MM.1S (cell line): ENCODE data around the gene LIN9.

ENCODE experiments used
- DNase-seq: peaks from one replicate; pipeline ENCODE4 v3.0.0-alpha.2; 2015
- H2AFZ ChIP-seq: fragments of 300-600 bp; sonication (generic); 2 replicates; pipeline ENCODE4 v1.6.0; 2016; ENCODE audit warnings: antibody characterized with exemption, low read length
- H3F3A ChIP-seq: fragments of 300-600 bp; sonication (generic); 2 replicates; pipeline ENCODE4 v1.6.1; 2016; ENCODE audit warnings: mild to moderate bottlenecking, antibody characterized with exemption, low read length, moderate library complexity, mixed read lengths; ENCODE audit not compliant: insufficient read depth
- H3K27ac ChIP-seq: fragments of 300-600 bp; sonication (generic); 2 replicates; pipeline ENCODE4 v1.5.1; 2016; ENCODE audit warnings: mild to moderate bottlenecking, low read length
- H3K27me3 ChIP-seq: fragments of 300-600 bp; sonication (generic); replicated peaks from 2 replicates; pipeline ENCODE4 v1.6.0; 2016; ENCODE audit warnings: low read length; ENCODE audit not compliant: insufficient read depth
- H3K36me3 ChIP-seq: fragments of 300-600 bp; sonication (generic); replicated peaks from 2 replicates; pipeline ENCODE4 v1.6.1; 2016; ENCODE audit warnings: mild to moderate bottlenecking, low read length, mixed read lengths; ENCODE audit not compliant: insufficient read depth
- H3K4me1 ChIP-seq: fragments of 300-600 bp; sonication (generic); 2 replicates; pipeline ENCODE4 v1.6.1; 2016; ENCODE audit warnings: low read length, mixed read lengths
- H3K4me2 ChIP-seq: fragments of 300-600 bp; sonication (generic); 2 replicates; pipeline ENCODE4 v1.6.0; 2016; ENCODE audit warnings: low read depth, low read length
- H3K4me3 ChIP-seq: fragments of 300-600 bp; sonication (generic); 2 replicates; pipeline ENCODE4 v1.5.1; 2016; ENCODE audit warnings: low read length, mixed read lengths
- H3K79me2 ChIP-seq: fragments of 300-600 bp; sonication (generic); 2 replicates; pipeline ENCODE4 v1.6.1; 2016; ENCODE audit warnings: mixed run types, low read length, mixed read lengths
- H3K9ac ChIP-seq: fragments of 300-600 bp; sonication (generic); 2 replicates; pipeline ENCODE4 v1.6.1; 2016; ENCODE audit warnings: low read length, mixed read lengths
- H3K9me2 ChIP-seq: fragments of 300-600 bp; sonication (generic); replicated peaks from 2 replicates; pipeline ENCODE4 v1.6.1; 2016; ENCODE audit warnings: mild to moderate bottlenecking, low read length, mixed read lengths; ENCODE audit not compliant: insufficient read depth
- H3K9me3 ChIP-seq: fragments of 300-600 bp; sonication (generic); replicated peaks from 2 replicates; pipeline ENCODE4 v1.6.1; 2016; ENCODE audit warnings: mild to moderate bottlenecking, low read length, mixed read lengths; ENCODE audit not compliant: insufficient read depth
- H4K20me1 ChIP-seq: fragments of 300-600 bp; sonication (generic); 2 replicates; pipeline ENCODE4 v1.6.1; 2016; ENCODE audit warnings: mild to moderate bottlenecking, low read length, moderate library complexity, mixed read lengths; ENCODE audit not compliant: insufficient read depth
- EZH2 ChIP-seq: fragments of 300-600 bp; sonication (generic); optimal IDR thresholded peaks from 2 replicates; pipeline ENCODE3; 2017; ENCODE audit warnings: low read depth, mild to moderate bottlenecking, antibody characterized with exemption, low read length, mixed read lengths
- EZH2phosphoT487 ChIP-seq: fragments of 300-600 bp; sonication (generic); IDR thresholded peaks from 2 replicates; pipeline ENCODE4 v1.6.1; 2018; ENCODE audit warnings: antibody characterized with exemption, low read length
- TF ChIP-seq, protein P1 (sequence below): fragments of 300-600 bp; sonication (generic); IDR thresholded peaks from 2 replicates; pipeline ENCODE4 v1.5.1; 2016; ENCODE audit warnings: antibody characterized with exemption, low read length, mixed read lengths

LIN9 gene

DNA sequence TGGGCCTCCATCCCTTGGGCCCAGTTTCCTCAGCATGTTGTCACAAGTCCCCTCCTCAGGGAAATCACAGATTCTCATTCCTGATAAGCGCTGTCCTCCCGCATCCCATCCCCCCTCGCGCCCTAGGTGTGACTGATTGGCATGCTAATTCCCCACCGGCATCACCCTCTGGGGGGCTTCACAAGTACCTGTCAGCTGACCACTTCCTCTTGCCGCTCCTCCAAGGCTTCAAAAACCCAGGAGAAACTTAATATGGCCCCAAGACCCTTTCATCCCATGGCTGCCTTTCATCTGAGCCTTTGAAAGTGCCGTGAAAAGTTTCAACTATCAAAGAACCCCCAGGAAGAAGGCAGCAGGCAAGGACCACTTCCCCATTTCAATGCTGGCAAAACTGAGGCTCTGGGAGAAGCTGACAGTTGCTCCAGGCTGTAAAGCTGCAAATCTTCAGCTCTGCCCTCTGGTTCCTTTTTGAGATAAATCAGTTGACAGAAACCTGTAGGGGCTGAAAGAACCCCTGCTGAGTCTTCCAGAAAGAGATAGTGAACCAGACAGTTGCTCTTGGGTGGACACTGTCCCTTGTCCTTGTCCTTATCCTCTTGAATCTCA, 98.3 kb downstream of the LIN9 start:
- no peak overlapping the region for H2AFZ ChIP-seq
- no peaks in the 10 kb centered on the region for H3K9me3 ChIP-seq
- no peak overlapping the region for H3K4me3 ChIP-seq
- H3K27ac ChIP-seq, result no peak overlapping the region
- H3F3A ChIP-seq, result no peaks in the 10 kb centered on the region
- no peak overlapping the region for H3K4me2 ChIP-seq
- no peak overlapping the region for H3K9ac ChIP-seq
- no peaks in the 10 kb centered on the region for H4K20me1 ChIP-seq
- TF ChIP-seq, protein P1, sequence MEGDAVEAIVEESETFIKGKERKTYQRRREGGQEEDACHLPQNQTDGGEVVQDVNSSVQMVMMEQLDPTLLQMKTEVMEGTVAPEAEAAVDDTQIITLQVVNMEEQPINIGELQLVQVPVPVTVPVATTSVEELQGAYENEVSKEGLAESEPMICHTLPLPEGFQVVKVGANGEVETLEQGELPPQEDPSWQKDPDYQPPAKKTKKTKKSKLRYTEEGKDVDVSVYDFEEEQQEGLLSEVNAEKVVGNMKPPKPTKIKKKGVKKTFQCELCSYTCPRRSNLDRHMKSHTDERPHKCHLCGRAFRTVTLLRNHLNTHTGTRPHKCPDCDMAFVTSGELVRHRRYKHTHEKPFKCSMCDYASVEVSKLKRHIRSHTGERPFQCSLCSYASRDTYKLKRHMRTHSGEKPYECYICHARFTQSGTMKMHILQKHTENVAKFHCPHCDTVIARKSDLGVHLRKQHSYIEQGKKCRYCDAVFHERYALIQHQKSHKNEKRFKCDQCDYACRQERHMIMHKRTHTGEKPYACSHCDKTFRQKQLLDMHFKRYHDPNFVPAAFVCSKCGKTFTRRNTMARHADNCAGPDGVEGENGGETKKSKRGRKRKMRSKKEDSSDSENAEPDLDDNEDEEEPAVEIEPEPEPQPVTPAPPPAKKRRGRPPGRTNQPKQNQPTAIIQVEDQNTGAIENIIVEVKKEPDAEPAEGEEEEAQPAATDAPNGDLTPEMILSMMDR, result no peak
- no peaks in the 10 kb centered on the region for H3K36me3 ChIP-seq
- H3K79me2 ChIP-seq, result no peaks in the 10 kb centered on the region
- DNase-seq, result no peak
- no peaks in the 10 kb centered on the region for H3K27me3 ChIP-seq
- H3K4me1 ChIP-seq, result no peaks in the 10 kb centered on the region
- no peaks in the 10 kb centered on the region for H3K9me2 ChIP-seq

GRCh38 chr1:226209307-226210059, 99.5 kb downstream of the LIN9 start:
- H3K36me3 ChIP-seq, result no peaks in the 10 kb centered on the region

GRCh38 chr1:226207048-226207447, 101.9 kb downstream of the LIN9 start:
- H3F3A ChIP-seq, result no peaks in the 10 kb centered on the region
- H3K4me2 ChIP-seq, result no peak overlapping the region
- no peaks in the 10 kb centered on the region for H3K27me3 ChIP-seq
- H3K4me3 ChIP-seq, result no peak overlapping the region
- no peaks in the 10 kb centered on the region for H3K9me3 ChIP-seq
- no peak for DNase-seq
- H3K4me1 ChIP-seq, result no peaks in the 10 kb centered on the region
- no peak overlapping the region for H3K27ac ChIP-seq
- H3K36me3 ChIP-seq, result no peaks in the 10 kb centered on the region
- H3K79me2 ChIP-seq, result no peaks in the 10 kb centered on the region
- no peaks in the 10 kb centered on the region for H4K20me1 ChIP-seq
- no peak overlapping the region for H2AFZ ChIP-seq
- TF ChIP-seq EZH2, result no peak
- TF ChIP-seq EZH2phosphoT487, result no peak
- TF ChIP-seq, protein P1, result no peak
- no peaks in the 10 kb centered on the region for H3K9me2 ChIP-seq
- no peak overlapping the region for H3K9ac ChIP-seq

More at GRCh38 chr1:226209307-226210059, 99.5 kb downstream of the LIN9 start:
- Histone ChIP-seq H3K9me3 (no peaks in the 10 kb centered on the region), H3K4me1 (no peaks in the 10 kb centered on the region), H3K4me3 (no peak overlapping the region), H3K27me3 (no peaks in the 10 kb centered on the region), H3F3A (no peaks in the 10 kb centered on the region), H3K79me2 (no peaks in the 10 kb centered on the region), H3K4me2 (no peak overlapping the region), H3K9ac (no peak overlapping the region), H4K20me1 (no peaks in the 10 kb centered on the region), H2AFZ (no peak overlapping the region), H3K27ac (no peak overlapping the region), H3K9me2 (no peaks in the 10 kb centered on the region)
- DNase-seq, result no peak
- TF ChIP-seq EZH2 (no peak), EZH2phosphoT487 (no peak)
- TF ChIP-seq, protein P1, result no peak
